ENCODE data around the gene FGD6.
A peak's percentile ranks its signal among the peaks of the same experiment; 100 is the strongest.

The FGD6 gene

GRCh38 chr12:95083471-95083870 is 133.8 kb downstream of the FGD6 start:
- H3K4me3 ChIP-seq (ENCODE audit: low read depth, low read length): no peak overlapping the region
- TF ChIP-seq CTCF (IDR thresholded peaks at IDR 0.05; ENCODE audit: insufficient read depth, low read length, missing control alignments): no peak
- ChIA-PET POLR2A (no interaction called here), CTCF (interaction anchor here (1.1 to 7.4 kb wide), 4 partner anchors 10 to 254 kb away, joined by 3 to 51 read pairs (median 9); partner anchors contain the start of gene NR2C1)
- no peak for DNase-seq (ENCODE audit: low read depth, low spot score)

- ChIA-PET POLR2A (no interaction called here), CTCF (no interaction called here)
- no peak overlapping the region for H3K4me3 ChIP-seq (ENCODE audit: low read depth, low read length)
- no peak for TF ChIP-seq CTCF (IDR thresholded peaks at IDR 0.05; ENCODE audit: insufficient read depth, low read length, missing control alignments)
- DNase-seq (ENCODE audit: low read depth, low spot score): no peak
Observed at GRCh38 chr12:95077341-95077740, 139.9 kb downstream of the FGD6 start.

GRCh38 chr12:95074766-95075165 is 142.5 kb downstream of the FGD6 start:
- CTCF ChIA-PET: interaction anchor here (1.1 to 3.1 kb wide), 3 partner anchors 9 to 123 kb away, joined by 3 to 51 read pairs (median 6); no protein-coding TSS in a partner anchor
- TF ChIP-seq CTCF (IDR thresholded peaks at IDR 0.05; ENCODE audit: insufficient read depth, low read length, missing control alignments): no peak
- POLR2A ChIA-PET: no interaction called here
- no peak overlapping the region for H3K4me3 ChIP-seq (ENCODE audit: low read depth, low read length)
- no peak for DNase-seq (ENCODE audit: low read depth, low spot score)

- ChIA-PET POLR2A (interaction anchor here (0.6 to 0.9 kb wide), 4 partner anchors 16 to 1345 kb away, joined by 3 to 4 read pairs (median 3); no protein-coding TSS in a partner anchor), CTCF (interaction anchor here (0.6 to 3.1 kb wide), 25 partner anchors 10 to 1591 kb away, joined by 3 to 51 read pairs (median 4); partner anchors contain the start of gene NDUFA12)
- peak; percentile 94 for TF ChIP-seq CTCF (IDR thresholded peaks at IDR 0.05; ENCODE audit: insufficient read depth, low read length, missing control alignments)
- no peak for DNase-seq (ENCODE audit: low read depth, low spot score)
- H3K4me3 ChIP-seq (ENCODE audit: low read depth, low read length): peak overlapping the region; percentile 86
Observed at GRCh38 chr12:95073698-95074520, 143.4 kb downstream of the FGD6 start.

GRCh38 chr12:95072900-95073697 is 144.2 kb downstream of the FGD6 start, which contains the start of gene NR2C1:
TSS of gene NR2C1 (minus strand) at chr12:95073618. CDS start at chr12:95067384, 6,234 bp downstream.
- ChIA-PET POLR2A (interaction anchor here (0.6 to 0.9 kb wide), 4 partner anchors 17 to 1346 kb away, joined by 3 to 4 read pairs (median 3); no protein-coding TSS in a partner anchor), CTCF (interaction anchor here (0.6 to 3.1 kb wide), 31 partner anchors 9 to 1590 kb away, joined by 3 to 51 read pairs (median 4); partner anchors contain the start of genes NDUFA12 and VEZT)
- peak; percentile 47 for DNase-seq (ENCODE audit: low read depth, low spot score)
- TF ChIP-seq CTCF (IDR thresholded peaks at IDR 0.05; ENCODE audit: insufficient read depth, low read length, missing control alignments): no peak
- H3K4me3 ChIP-seq (ENCODE audit: low read depth, low read length): peak within 1 kb of the TSS; percentile 86
